Uterus (tissue), 2 donors: ENCODE data around the gene BICDL2.

ENCODE experiments used
- CTCF ChIP-seq, 4 experiments: fragments of 200-600 bp in 2 of 4; fragments of 450-650 bp in 2 of 4; sonication (generic) in 2 of 4; IDR thresholded peaks; one replicate each; pipeline ENCODE4 v1.5.1; 2016 to 2019; ENCODE audit warnings: antibody characterized with exemption in 4 of 4, mild to moderate bottlenecking in 2 of 4, moderate library complexity in 1 of 4
- POLR2A ChIP-seq, 2 donors: fragments of 450-650 bp; IDR thresholded peaks; one replicate each; pipeline ENCODE4 v1.6.1; 2016; ENCODE audit warnings: antibody characterized with exemption in 2 of 2, mild to moderate bottlenecking in 1 of 2, moderate library complexity in 1 of 2

GRCh38 chr16:3012246-3012645 is 24.5 kb downstream of the BICDL2 start:
- no peak for TF ChIP-seq CTCF (IDR thresholded peaks at IDR 0.05)
- TF ChIP-seq POLR2A (IDR thresholded peaks at IDR 0.05): no peak
